H9 (cell line): ENCODE data around the gene LIN28B. TPM values are rescaled to one million over a fixed set of nuclear protein-coding genes. Genes with fewer than 3 reads are reported as not detected.
A peak's percentile ranks its signal among the peaks of the same experiment; 100 is the strongest.

Experiments
- DNase-seq: peaks from one replicate; pipeline ENCODE4 v3.0.0-alpha.2; 2017
- H2AFZ ChIP-seq: one replicate; pipeline ENCODE4 v1.6.1; 2013; ENCODE audit warnings: mild to moderate bottlenecking, low read length, control low read depth, moderate library complexity
- H2AK5ac ChIP-seq: 2 replicates; pipeline ENCODE4 v1.6.1; 2013; ENCODE audit warnings: low read length, control low read depth, mixed read lengths; ENCODE audit not compliant: insufficient read length
- H2BK120ac ChIP-seq: one replicate; pipeline ENCODE4 v1.6.1; 2013; ENCODE audit warnings: low read depth, mild to moderate bottlenecking, low read length, control low read depth, inconsistent platforms; ENCODE audit not compliant: poor library complexity, severe bottlenecking
- H2BK12ac ChIP-seq: 2 replicates; pipeline ENCODE4 v1.6.1; 2013; ENCODE audit warnings: low read length, control low read depth, mixed read lengths, low read depth; ENCODE audit not compliant: insufficient read length
- H2BK15ac ChIP-seq: 2 replicates; pipeline ENCODE4 v1.6.1; 2013; ENCODE audit warnings: low read depth, low read length, control low read depth
- H2BK20ac ChIP-seq: one replicate; pipeline ENCODE4 v1.6.1; 2013; ENCODE audit warnings: low read depth, mild to moderate bottlenecking, low read length, control low read depth, inconsistent platforms; ENCODE audit not compliant: poor library complexity, severe bottlenecking
- H2BK5ac ChIP-seq: 2 replicates; pipeline ENCODE4 v1.6.1; 2013; ENCODE audit warnings: low read length, control low read depth, mixed read lengths; ENCODE audit not compliant: insufficient read length
- H3K14ac ChIP-seq: 2 replicates; pipeline ENCODE4 v1.6.1; 2013; ENCODE audit warnings: low read length, control low read depth; ENCODE audit not compliant: insufficient read depth
- H3K18ac ChIP-seq: 2 replicates; pipeline ENCODE4 v1.6.1; 2013; ENCODE audit warnings: low read depth, mild to moderate bottlenecking, mixed read lengths, low read length, control low read depth; ENCODE audit not compliant: insufficient read length
- H3K23ac ChIP-seq: 2 replicates; pipeline ENCODE4 v1.6.1; 2013; ENCODE audit warnings: low read length, control low read depth, mixed read lengths, low read depth; ENCODE audit not compliant: insufficient read length
- H3K23me2 ChIP-seq: 2 replicates; pipeline ENCODE4 v1.6.1; 2013; ENCODE audit warnings: low read depth, mild to moderate bottlenecking, mixed read lengths, low read length, control low read depth; ENCODE audit not compliant: insufficient read length, poor library complexity, severe bottlenecking
- H3K27ac ChIP-seq: 2 replicates; pipeline ENCODE4 v1.5.1; 2013; ENCODE audit warnings: low read length, control low read depth, mixed read lengths, low read depth; ENCODE audit not compliant: insufficient read length
- H3K27me3 ChIP-seq: 2 replicates; pipeline ENCODE4 v1.6.1; 2013; ENCODE audit warnings: low read length, control low read depth, inconsistent platforms; ENCODE audit not compliant: insufficient read depth
- H3K4ac ChIP-seq: 2 replicates; pipeline ENCODE4 v1.6.1; 2013; ENCODE audit warnings: low read depth, mild to moderate bottlenecking, control low read depth, inconsistent platforms, low read length, moderate library complexity
- H3K4me1 ChIP-seq: 2 replicates; pipeline ENCODE4 v1.6.1; 2013; ENCODE audit warnings: low read length, control low read depth, inconsistent platforms; ENCODE audit not compliant: insufficient read depth
- H3K4me2 ChIP-seq: 2 replicates; pipeline ENCODE4 v1.6.1; 2013; ENCODE audit warnings: low read length, control low read depth, mixed read lengths; ENCODE audit not compliant: insufficient read length, insufficient read depth
- H3K56ac ChIP-seq: 2 replicates; pipeline ENCODE4 v1.6.1; 2013; ENCODE audit warnings: low read depth, mild to moderate bottlenecking, mixed read lengths, low read length, control low read depth; ENCODE audit not compliant: insufficient read length
- H3K79me1 ChIP-seq: 2 replicates; pipeline ENCODE4 v1.6.1; 2013; ENCODE audit warnings: low read depth, mild to moderate bottlenecking, moderate library complexity, low read length, control low read depth, inconsistent platforms; ENCODE audit not compliant: insufficient read depth, poor library complexity, severe bottlenecking
- H3K79me2 ChIP-seq: 2 replicates; pipeline ENCODE4 v1.6.1; 2013; ENCODE audit warnings: low read length, control low read depth, inconsistent platforms; ENCODE audit not compliant: insufficient read depth
- H3K9ac ChIP-seq: 2 replicates; pipeline ENCODE4 v1.6.1; 2013; ENCODE audit warnings: low read length, control low read depth, mixed read lengths; ENCODE audit not compliant: insufficient read length; ENCODE audit errors: extremely low read depth
- H3K9me3 ChIP-seq: one replicate; pipeline ENCODE4 v1.6.1; 2013; ENCODE audit warnings: low read depth, low read length, inconsistent platforms; ENCODE audit not compliant: control insufficient read depth
- H3T11ph ChIP-seq: one replicate; pipeline ENCODE4 v1.6.1; 2013; ENCODE audit warnings: mild to moderate bottlenecking, low read length, control low read depth, inconsistent platforms
- H4K20me1 ChIP-seq: one replicate; pipeline ENCODE4 v1.6.1; 2013; ENCODE audit not compliant: control insufficient read depth, insufficient read length, insufficient read depth
- H4K5ac ChIP-seq: 2 replicates; pipeline ENCODE4 v1.6.1; 2013; ENCODE audit warnings: low read depth, mild to moderate bottlenecking, mixed read lengths, low read length, control low read depth; ENCODE audit not compliant: insufficient read length
- H4K8ac ChIP-seq: replicated peaks from 2 replicates; pipeline ENCODE4 v1.6.1; 2013; ENCODE audit warnings: low read length, control low read depth, mixed read lengths, low read depth; ENCODE audit not compliant: insufficient read length
- H4K91ac ChIP-seq: 2 replicates; pipeline ENCODE4 v1.6.1; 2013; ENCODE audit warnings: low read depth, mild to moderate bottlenecking, moderate library complexity, mixed read lengths, low read length, control low read depth; ENCODE audit not compliant: insufficient read length
- H3K27ac Mint-ChIP-seq, 3 experiments: 2 replicates in 2 of 3; 3 replicates in 1 of 3; pipeline ENCODE4 v1.8.0; 2020 to 2021; ENCODE audit warnings: mixed read lengths in 3 of 3, mild to moderate bottlenecking in 1 of 3, moderate library complexity in 1 of 3
- H3K27me3 Mint-ChIP-seq: 2 replicates; pipeline ENCODE4 v1.8.0; 2021; ENCODE audit warnings: low read depth, mild to moderate bottlenecking, moderate library complexity, mixed read lengths
- H3K36me3 Mint-ChIP-seq, 3 experiments: 2 replicates in 2 of 3; 3 replicates in 1 of 3; pipeline ENCODE4 v1.8.0; 2020 to 2021; ENCODE audit warnings: low read depth in 3 of 3, mixed read lengths in 3 of 3; ENCODE audit not compliant: insufficient read depth in 1 of 3
- H3K4me1 Mint-ChIP-seq, 2 experiments: 2 replicates each; pipeline ENCODE4 v1.8.0; 2020; ENCODE audit warnings: mixed read lengths in 2 of 2
- H3K4me3 Mint-ChIP-seq, 2 experiments: 2 replicates in 1 of 2; 3 replicates in 1 of 2; pipeline ENCODE4 v1.8.0; 2020 to 2021; ENCODE audit warnings: mild to moderate bottlenecking in 2 of 2, mixed read lengths in 2 of 2, moderate library complexity in 1 of 2
- H3K9me3 Mint-ChIP-seq, 2 experiments: 2 replicates in 1 of 2; 3 replicates in 1 of 2; pipeline ENCODE4 v1.8.0; 2020; ENCODE audit warnings: mild to moderate bottlenecking in 2 of 2, mixed read lengths in 2 of 2, moderate library complexity in 1 of 2
- CTCF ChIP-seq: fragments of 200-600 bp; sonication (generic); conservative IDR thresholded peaks from 3 replicates; pipeline ENCODE4 v1.8.0; 2021; ENCODE audit warnings: antibody characterized with exemption, mild to moderate bottlenecking
- WGBS: extraction: QIAGEN DNeasy Blood & Tissue Kit; methylation state at CpG from one replicate; pipeline ENCODE4 v1.1.7; 2013; ENCODE audit warnings: missing lambda C conversion rate, low lambda C conversion rate, mixed read lengths; ENCODE audit not compliant: insufficient read length; ENCODE audit errors: extremely low coverage; 5-methylcytosine and 5-hydroxymethylcytosine counted together
- total RNA-seq: library from RNA; stranded (reverse); gene quantifications from 2 replicates; pipeline ENCODE4 v1.2.1, GENCODE V29; 2021

Gene LIN28B
- total RNA-seq, 1 experiment from 2014 or later: 110 TPM

GRCh38 chr6:104983776-104984175 lies 26.9 kb downstream of the LIN28B start:
- WGBS: no CpG with 5 or more reads among the region's 4 CpGs
- Histone ChIP-seq H3K4ac (no peak overlapping the region), H3K18ac (no peak overlapping the region), H2BK12ac (no peak overlapping the region), H3K27ac (no peak overlapping the region), H2BK120ac (no peak overlapping the region), H3K9ac (no peak overlapping the region), H4K91ac (no peak overlapping the region), H4K20me1 (no peaks in the 10 kb centered on the region), H3K23me2 (no peaks in the 10 kb centered on the region), H2AK5ac (no peak overlapping the region), H3K14ac (no peak overlapping the region), H2BK20ac (no peak overlapping the region), H3K9me3 (no peaks in the 10 kb centered on the region), H4K8ac (no peak overlapping the region), H3K79me1 (peaks cover 4% of the 10 kb centered on the region), H3T11ph (no peak overlapping the region), H2BK5ac (no peak overlapping the region), H3K79me2 (peaks cover 6% of the 10 kb centered on the region; the same call in 1 of the 2 replicates), H3K4me2 (no peak overlapping the region), H3K27me3 (no peaks in the 10 kb centered on the region), H3K23ac (no peak overlapping the region), H4K5ac (no peak overlapping the region), H2AFZ (no peak overlapping the region), H2BK15ac (no peak overlapping the region), H3K56ac (no peak overlapping the region), H3K4me1 (no peaks in the 10 kb centered on the region)
- Mint-ChIP-seq H3K27me3 (no peaks in the 10 kb centered on the region), H3K4me1 (peaks cover 26 to 33% of the 10 kb centered on the region in 2 experiments), H3K9me3 (no peaks in the 10 kb centered on the region), H3K27ac (0 out of 7 replicates have a peak overlapping the region, but pooled peaks of 2 of the 3 experiments have one; percentile 55 to 59), H3K36me3 (peaks cover 16 to 60% (median 49%) of the 10 kb centered on the region in 3 experiments), H3K4me3 (no peak overlapping the region)
- no peak for DNase-seq
- TF ChIP-seq CTCF: no peak
